HG03060 (cell line): ENCODE measurements around the gene INSL3.

Experiments
- ATAC-seq: cut with Tn5 transposase; IDR thresholded peaks from one replicate; pipeline ENCODE4 v1.9.1; 2021; ENCODE audit warnings: low read depth, moderate number of reproducible peaks; ENCODE audit not compliant: unreplicated experiment

INSL3 gene

DNA sequence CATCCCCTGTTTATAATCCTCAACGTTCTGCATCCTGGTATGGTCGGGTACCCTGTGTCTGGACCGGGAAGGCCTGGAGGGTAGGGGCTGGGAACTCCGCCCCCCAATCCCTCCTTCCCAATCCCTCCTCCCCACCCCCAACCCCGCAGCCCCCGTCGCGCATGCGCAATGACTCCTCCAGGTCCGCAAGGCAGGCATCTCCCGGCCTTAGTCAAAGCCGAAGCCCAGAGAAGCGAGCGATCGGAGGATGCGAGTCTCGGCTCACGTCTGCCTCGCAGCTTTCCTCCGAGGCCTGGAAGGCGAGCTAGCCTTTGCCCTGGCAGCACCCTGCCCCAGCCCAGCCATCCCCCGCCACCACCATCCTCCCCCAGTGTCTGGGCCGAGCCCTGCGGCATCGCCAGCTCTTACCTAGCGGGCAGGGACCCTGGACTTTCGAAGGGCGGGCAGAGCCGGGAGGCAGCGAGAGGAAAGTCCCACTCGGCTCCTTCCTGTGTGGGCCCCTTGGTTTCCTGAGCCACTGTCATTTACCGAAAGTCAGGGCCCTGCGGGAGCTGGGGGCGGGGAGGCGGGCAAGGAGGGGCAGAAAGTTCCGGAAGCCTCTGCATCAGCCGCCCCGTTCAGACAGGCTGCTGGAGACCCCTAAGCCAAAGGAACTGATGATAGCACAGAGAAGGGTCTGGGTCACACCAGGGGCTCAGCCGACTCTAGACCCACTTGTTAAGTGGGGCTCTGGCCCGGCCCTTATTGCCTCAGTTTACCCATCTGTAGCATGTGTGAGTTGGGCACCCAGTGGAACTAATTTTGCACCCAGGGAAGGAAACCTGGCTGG, 26.4 kb upstream of the INSL3 start, which contains the start of gene JAK3:
TSS of gene JAK3 (minus strand) at position 445 of the 829 bp plus-strand sequence. CDS start 3,565 bp downstream, outside the sequence.
- no peak for ATAC-seq

GRCh38 chr19:17846146-17846545, 24.8 kb upstream of the INSL3 start:
- no peak for ATAC-seq

DNA sequence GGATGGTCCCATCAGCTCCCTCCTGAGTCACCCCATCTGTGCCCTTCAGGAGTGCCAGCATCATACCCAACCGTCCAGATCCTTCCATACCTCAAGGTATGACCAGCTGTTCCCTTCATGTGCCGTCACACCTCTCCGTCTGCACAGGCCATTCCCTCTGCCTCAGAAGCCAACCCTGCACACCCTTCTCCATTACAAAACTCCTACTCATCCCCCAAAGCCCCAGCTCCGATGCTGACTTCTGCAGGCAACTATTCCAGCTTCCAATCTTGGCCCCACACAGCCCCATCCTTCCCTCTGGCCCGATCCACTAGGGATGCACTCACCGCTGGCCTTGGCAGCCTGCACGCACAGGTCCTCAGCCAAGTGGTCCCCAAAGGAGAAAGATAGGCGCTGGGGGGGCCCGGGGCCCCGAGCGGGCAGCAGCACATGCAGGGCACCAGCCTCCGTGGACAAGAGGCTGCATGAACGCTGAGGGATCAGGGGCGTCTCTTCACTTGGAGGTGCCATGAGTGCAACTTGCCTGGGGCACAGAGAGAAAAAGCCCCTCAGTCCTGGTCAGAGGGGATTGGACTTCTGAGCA, 22.7 kb upstream of the INSL3 start:
- no peak for ATAC-seq

DNA sequence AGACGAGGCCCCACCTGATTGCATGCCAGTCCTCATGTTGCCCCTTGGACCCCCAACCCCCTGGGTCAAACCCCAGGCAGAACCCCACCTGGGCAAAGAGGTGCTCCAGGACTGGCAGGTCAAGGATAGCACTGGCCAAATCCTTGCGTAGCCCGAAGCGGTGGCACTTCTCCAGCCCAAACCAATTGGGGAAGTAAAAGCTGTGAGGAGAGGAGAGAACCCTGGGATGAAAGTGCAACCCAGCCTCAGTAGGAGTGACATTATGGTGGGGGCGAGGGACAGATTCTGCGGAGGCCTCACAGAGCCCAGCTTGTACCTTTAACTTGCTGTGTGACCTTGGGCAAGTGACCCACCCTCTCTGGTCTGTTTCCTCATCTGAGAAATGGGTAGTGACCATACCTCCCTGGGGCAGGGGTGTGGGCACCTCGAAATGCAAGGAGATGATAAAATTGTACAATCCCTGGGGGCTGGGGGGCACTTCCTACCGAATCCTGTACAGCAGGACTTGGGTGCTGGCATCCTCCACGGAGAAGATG, 22.0 kb upstream of the INSL3 start:
- ATAC-seq = no peak

DNA sequence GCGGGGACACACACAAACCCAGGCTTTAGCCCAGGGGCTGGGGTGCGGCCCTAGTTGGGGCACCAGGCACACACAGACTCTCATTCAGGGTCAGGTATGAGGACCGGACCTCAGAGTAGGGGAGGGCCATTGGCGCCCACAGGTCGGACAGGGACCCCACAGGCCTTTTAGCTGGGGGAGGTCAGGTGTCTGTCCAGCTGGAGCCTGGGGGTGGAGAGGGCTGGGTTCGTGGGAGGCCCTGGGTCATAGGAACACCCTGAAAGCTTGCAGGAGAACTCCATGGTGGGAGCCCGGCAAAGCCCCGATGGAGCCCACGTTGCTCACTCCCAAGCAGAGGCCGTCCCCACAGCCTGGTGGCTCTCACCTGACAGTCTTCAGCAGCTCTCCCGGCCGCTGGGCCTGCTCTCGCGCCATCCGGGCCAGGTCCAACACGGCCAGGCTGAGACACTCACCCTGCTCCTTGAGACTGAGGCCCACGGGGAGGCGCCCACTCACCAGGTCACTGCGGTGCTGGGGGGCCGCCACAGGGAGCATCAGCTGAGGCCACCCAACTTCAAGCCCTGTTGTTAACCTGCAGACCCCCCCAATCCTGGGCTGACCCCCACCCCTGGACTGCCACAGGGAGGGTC, 21.5 kb upstream of the INSL3 start:
- no peak for ATAC-seq

DNA sequence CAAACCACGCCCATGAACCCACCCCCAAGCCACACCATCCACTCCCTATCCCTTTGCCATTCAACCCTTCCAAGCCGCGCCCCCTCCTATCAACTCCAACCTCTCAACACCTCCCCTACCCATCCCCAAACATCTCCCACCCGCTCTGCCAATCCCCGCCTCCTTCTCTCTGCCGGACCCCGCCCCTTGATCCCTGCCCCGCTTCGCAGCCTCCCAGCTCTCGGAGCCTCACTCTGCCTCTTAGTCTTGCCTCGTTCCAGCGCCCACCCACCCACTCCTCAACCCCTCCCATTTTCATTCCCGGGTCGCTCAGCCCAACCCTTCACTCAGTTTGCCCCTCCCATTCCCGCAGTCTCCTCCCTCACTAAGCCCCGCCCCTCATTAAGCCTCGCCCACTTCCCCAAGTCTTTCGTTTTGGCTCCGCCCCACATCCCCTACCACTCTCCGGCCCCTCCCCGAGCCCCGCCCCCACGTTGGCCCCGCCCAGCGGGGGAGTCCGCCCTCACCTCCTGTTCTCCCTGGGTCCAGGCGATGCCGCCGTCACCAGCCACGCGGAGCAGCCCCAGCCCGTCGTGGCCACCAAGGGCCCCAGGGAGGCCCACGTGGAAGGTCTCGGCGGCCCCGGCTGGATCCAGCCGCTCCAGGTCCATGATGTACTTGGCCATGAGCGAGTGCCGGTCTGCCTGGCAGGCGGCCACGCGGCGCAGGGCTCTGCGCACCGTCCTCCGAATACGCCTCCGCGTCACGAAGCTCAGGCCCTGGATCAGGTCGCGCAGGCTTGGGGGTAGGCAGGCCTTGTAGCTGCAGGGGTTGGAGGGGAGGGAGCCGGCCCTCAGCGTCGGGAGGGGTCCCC, 20.7 kb upstream of the INSL3 start:
- ATAC-seq = no peak

DNA sequence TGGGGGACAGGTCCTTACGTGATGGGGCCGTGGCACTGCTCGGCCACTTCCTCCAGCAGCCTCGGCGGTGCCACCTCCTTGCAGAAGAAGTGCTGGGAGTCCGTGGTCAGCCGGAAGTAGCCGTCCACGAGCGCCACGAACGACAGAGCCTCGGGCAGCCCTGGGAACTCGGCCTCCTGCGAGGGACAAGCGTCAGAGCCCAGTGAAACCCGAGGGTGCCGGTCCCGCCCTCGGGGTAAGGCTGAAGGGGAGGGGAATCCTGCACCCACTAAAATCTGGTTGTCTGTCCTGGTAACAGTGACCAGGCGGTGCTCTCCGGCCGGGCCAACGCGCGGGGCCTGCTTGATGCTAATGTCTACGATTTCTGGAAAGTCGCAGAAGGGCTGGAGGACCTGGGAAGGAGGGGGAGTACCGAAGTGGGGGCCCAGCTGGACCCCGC, 20.1 kb upstream of the INSL3 start:
- ATAC-seq = no peak

DNA sequence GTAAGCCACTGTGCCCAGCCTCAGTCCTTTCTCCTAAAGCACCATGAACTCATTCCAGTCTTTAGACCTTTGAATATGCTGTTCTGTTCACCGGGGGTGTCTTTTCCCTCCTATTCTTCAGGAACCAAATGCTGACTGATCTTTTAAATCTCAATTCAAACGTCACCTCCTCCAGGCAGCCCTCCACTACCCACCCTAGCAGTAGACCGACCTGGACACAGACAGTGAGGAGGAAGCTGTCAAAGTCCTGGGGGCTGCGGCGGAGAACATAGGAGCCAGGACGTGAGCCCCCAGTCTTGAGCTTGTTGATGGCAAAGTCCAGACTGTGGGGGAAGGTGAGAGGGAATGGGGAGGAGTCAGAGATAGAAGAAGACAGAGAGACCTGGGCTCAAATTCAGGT, 18.7 kb upstream of the INSL3 start:
- no peak for ATAC-seq

DNA sequence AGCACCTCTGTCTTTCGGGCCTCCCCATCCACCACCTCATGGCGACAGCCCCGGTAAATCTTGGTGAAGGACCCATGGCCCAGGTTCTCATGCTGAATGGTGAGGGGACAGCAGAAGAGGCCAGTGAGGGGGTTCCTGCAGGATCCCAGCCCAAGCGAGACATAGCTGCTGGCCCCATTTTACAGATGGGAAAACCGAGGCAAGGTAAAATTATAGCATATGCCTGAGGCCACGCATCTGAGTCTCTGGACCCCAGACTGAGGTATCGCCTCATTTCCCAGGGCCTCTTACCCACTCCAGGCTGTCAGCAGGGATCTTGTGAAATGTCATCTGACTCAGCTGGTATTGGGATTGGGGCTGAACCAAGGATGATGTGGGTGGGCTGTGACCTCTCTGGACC, 16.7 kb upstream of the INSL3 start:
- ATAC-seq = no peak

GRCh38 chr19:17836530-17836929, 15.2 kb upstream of the INSL3 start:
- ATAC-seq = no peak

- no peak for ATAC-seq
Observed at GRCh38 chr19:17835182-17836006, 14.1 kb upstream of the INSL3 start.

- no peak for ATAC-seq
Observed at GRCh38 chr19:17834350-17835181, 13.2 kb upstream of the INSL3 start.

DNA sequence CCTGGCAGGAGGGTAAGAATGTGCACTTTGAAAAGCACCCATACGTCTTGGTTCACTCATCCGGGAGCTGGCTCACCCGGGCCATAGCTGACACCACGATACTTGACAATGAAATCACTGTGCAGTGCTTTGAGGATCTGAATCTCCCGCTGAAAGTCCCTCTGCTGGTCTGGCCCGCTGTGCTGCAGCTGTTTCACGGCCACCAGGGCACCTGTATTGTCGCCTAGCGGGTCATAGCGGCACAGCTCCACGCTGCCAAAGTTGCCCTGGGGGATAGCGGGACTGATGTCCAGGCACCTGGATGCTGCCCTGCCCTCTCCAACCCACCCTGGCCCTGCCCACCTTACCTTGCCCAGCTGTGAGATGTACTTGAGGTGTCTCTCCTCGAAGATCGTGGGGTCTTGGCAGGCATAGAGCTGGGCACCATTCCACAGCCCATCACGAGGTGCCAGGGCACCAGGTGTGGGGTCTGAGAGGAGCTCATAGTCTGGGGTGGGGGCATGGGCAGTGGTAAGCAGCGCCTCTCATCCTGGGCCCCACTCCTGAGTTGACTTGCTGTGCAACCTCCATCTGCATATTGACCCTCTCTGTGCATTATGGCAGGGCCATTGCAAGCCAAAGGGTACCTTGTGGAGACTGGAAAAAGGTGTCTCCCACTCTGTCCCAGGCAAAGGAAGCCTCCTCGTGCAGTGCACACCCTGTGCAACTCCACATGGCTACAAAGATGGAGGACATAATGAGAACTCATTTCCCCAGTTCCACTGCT, 11.3 kb upstream of the INSL3 start:
- no peak for ATAC-seq

GRCh38 chr19:17831419-17831888, 10.1 kb upstream of the INSL3 start:
- no peak for ATAC-seq

- ATAC-seq = no peak
Observed at GRCh38 chr19:17830567-17831418, 9.5 kb upstream of the INSL3 start.

GRCh38 chr19:17829855-17830566, 8.7 kb upstream of the INSL3 start:
- ATAC-seq = no peak
